Ascending aorta (tissue), 2 donors: ENCODE results near the gene PCIF1. TPM values are rescaled to one million over a fixed set of nuclear protein-coding genes. Genes with fewer than 3 reads are reported as not detected.

ENCODE experiments used
- DNase-seq, 2 donors: peaks; one replicate each; pipeline ENCODE4 v3.0.0-alpha.2; 2019; ENCODE audit warnings: low spot score in 2 of 2
- H3K27ac ChIP-seq, 2 donors: fragments of 200-600 bp; sonication (generic); one replicate each; pipeline ENCODE4 v1.5.1; 2016 to 2017; ENCODE audit warnings: mild to moderate bottlenecking in 1 of 2
- H3K27me3 ChIP-seq: fragments of 200-600 bp; sonication (generic); one replicate; pipeline ENCODE4 v1.5.1; 2017
- H3K36me3 ChIP-seq, 2 donors: fragments of 200-600 bp; sonication (generic); one replicate each; pipeline ENCODE4 v1.5.1; 2016
- H3K4me1 ChIP-seq, 2 donors: fragments of 200-600 bp; sonication (generic); one replicate each; pipeline ENCODE4 v1.5.1; 2016 to 2017; ENCODE audit warnings: mild to moderate bottlenecking in 1 of 2
- H3K4me3 ChIP-seq, 2 donors: fragments of 200-600 bp; sonication (generic); one replicate each; pipeline ENCODE4 v1.5.1; 2016 to 2017; ENCODE audit warnings: mild to moderate bottlenecking in 1 of 2
- H3K9me3 ChIP-seq, 2 donors: fragments of 200-600 bp; sonication (generic); one replicate each; pipeline ENCODE4 v1.5.1; 2016
- CTCF ChIP-seq, 3 experiments: fragments of 200-600 bp in 2 of 3; fragments of 450-650 bp in 1 of 3; sonication (generic) in 2 of 3; IDR thresholded peaks; one replicate each; pipeline ENCODE4 v1.5.1; 2016 to 2019; ENCODE audit warnings: antibody characterized with exemption in 3 of 3, mild to moderate bottlenecking in 1 of 3, moderate library complexity in 1 of 3
- intact Hi-C: fragments of 100-400 bp; cut with DNase I; formaldehyde crosslinking; loops from one replicate; pipeline ENCODE4 v1.15.1; 2023
- total RNA-seq: library from RNA; depleted of rRNA; stranded (reverse); fragments of >200 nt; gene quantifications from one replicate; pipeline ENCODE4 v1.1.0, GENCODE V29; 2016

The PCIF1 gene
- total RNA-seq, 1 donor from 2014 or later: 45.7 TPM

DNA sequence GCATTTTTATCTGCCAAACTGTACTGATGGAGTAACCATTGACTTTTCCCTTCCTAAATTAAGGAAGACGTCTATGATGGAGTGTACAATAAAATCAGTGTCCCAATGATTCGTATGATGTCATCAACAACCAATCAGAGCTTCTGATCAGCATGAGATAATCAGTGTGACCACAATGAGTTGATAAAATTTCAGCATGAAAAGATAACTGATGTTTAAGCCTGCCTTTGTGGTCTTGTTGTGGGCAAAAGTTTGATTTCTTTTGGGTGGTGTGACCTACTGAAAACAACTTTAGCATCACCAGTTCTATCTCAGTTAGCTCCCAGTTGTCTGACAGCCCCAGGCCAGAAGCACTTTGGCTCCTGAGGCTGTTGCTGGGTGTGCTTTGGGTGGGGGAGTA, 3.3 kb downstream of the PCIF1 start:
- Histone ChIP-seq H3K4me3 (no peak overlapping the region), H3K36me3 (peaks cover 54 to 56% of the 10 kb centered on the region in 2 donors), H3K27ac (no peak overlapping the region), H3K4me1 (peaks cover 5 to 16% of the 10 kb centered on the region in 2 donors), H3K9me3 (no peaks in the 10 kb centered on the region), H3K27me3 (no peaks in the 10 kb centered on the region)
- no peak for TF ChIP-seq CTCF (IDR thresholded peaks at IDR 0.05)
- intact Hi-C loops: no loop called here
- DNase-seq: no peak

- Histone ChIP-seq H3K36me3 (peaks cover 65 to 67% of the 10 kb centered on the region in 2 donors), H3K27ac (no peak overlapping the region), H3K27me3 (no peaks in the 10 kb centered on the region), H3K4me1 (peaks cover 5 to 9% of the 10 kb centered on the region in 2 donors), H3K4me3 (no peak overlapping the region), H3K9me3 (no peaks in the 10 kb centered on the region)
- DNase-seq: no peak
- no peak for TF ChIP-seq CTCF (IDR thresholded peaks at IDR 0.05)
- intact Hi-C loops: no loop called here
These were observed 4.4 kb downstream of the PCIF1 start for GRCh38 chr20:45938727-45939438.

GRCh38 chr20:45940053-45940452, 5.6 kb downstream of the PCIF1 start:
- Histone ChIP-seq H3K4me3 (no peak overlapping the region), H3K4me1 (peaks cover 5 to 9% of the 10 kb centered on the region in 2 donors), H3K36me3 (peaks cover 77 to 79% of the 10 kb centered on the region in 2 donors), H3K27me3 (no peaks in the 10 kb centered on the region), H3K27ac (no peak overlapping the region), H3K9me3 (no peaks in the 10 kb centered on the region)
- TF ChIP-seq CTCF (IDR thresholded peaks at IDR 0.05): no peak
- DNase-seq: no peak
- intact Hi-C loops: no loop called here

DNA sequence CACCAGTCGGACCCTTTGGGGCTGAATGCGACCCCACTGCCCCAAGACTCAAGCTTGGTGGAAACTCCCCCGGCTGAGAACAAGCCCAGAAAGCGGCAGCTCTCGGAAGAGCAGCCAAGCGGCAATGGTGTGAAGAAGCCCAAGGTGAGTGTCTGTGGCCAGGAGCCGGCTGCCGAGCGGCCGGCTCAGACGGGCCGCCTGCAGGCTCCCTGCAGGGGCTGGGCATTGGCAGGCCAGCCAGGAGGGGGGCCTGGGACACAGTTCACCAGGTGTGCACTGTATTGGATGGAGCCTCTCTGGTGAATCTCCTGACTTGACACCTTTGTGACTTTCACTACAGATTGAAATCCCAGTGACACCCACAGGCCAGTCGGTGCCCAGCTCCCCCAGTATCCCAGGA, 6.0 kb downstream of the PCIF1 start:
- Histone ChIP-seq H3K36me3 (peaks cover 81 to 83% of the 10 kb centered on the region in 2 donors), H3K27ac (no peak overlapping the region), H3K4me1 (peaks cover 5 to 9% of the 10 kb centered on the region in 2 donors), H3K4me3 (no peak overlapping the region), H3K9me3 (no peaks in the 10 kb centered on the region), H3K27me3 (no peaks in the 10 kb centered on the region)
- intact Hi-C loops: no loop called here
- no peak for TF ChIP-seq CTCF (IDR thresholded peaks at IDR 0.05)
- DNase-seq: no peak

DNA sequence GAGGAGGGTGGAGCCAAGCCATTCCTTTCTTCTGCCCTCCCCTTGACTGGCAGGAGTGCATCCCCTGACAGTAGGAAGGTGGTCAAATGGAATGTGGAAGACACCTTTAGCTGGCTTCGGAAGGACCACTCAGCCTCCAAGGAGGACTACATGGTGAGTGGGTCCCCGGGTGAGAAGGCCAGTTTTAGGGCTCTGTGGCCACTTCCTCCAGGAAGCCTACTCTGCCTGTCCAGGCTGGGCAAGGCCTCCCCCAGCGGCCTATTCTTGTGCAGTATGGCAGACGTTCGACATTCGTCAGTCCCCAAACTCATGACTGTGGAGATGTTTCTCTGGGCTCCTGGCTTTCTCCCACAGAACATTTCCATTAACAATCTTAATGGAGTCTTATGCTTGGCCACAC, 9.1 kb downstream of the PCIF1 start:
- no peaks in the 10 kb centered on the region for H3K4me1 ChIP-seq
- H3K27me3 ChIP-seq: no peaks in the 10 kb centered on the region
- no peak overlapping the region for H3K27ac ChIP-seq
- TF ChIP-seq CTCF (IDR thresholded peaks at IDR 0.05): no peak
- H3K9me3 ChIP-seq: no peaks in the 10 kb centered on the region
- DNase-seq: no peak
- peaks cover 96 to 98% of the 10 kb centered on the region in 2 donors for H3K36me3 ChIP-seq
- intact Hi-C loops: no loop called here
- H3K4me3 ChIP-seq: no peak overlapping the region
